Activated T-helper 2 cell treated with anti-CD3 and anti-CD28 coated beads, Interferon-gamma antibody, Interleukin-2, Interleukin-4, amounts not matched to agents 10 μg/mL and 5 μg/mL and 100 μg/mL, durations not matched to agents 14 hours and 24 hours and 36 hours (primary cell): ENCODE data around the gene CPTP. TPM values are rescaled to one million over a fixed set of nuclear protein-coding genes. Genes with fewer than 3 reads are reported as not detected.

Experiments
- DNase-seq: peaks from one replicate; pipeline ENCODE4 v3.0.0; 2021; ENCODE audit warnings: low spot score
- H3K27ac Mint-ChIP-seq: one replicate; pipeline ENCODE4 v1.8.0; 2021; ENCODE audit warnings: mixed read lengths
- H3K27me3 Mint-ChIP-seq: one replicate; pipeline ENCODE4 v1.8.0; 2021; ENCODE audit warnings: low read depth, mixed read lengths
- H3K36me3 Mint-ChIP-seq: one replicate; pipeline ENCODE4 v1.8.0; 2021; ENCODE audit warnings: low read depth, mixed read lengths
- H3K4me1 Mint-ChIP-seq: one replicate; pipeline ENCODE4 v1.8.0; 2021; ENCODE audit warnings: low read depth, mixed read lengths
- H3K4me3 Mint-ChIP-seq: one replicate; pipeline ENCODE4 v1.8.0; 2021; ENCODE audit warnings: low read depth, mild to moderate bottlenecking, moderate library complexity, mixed read lengths
- H3K9me3 Mint-ChIP-seq: one replicate; pipeline ENCODE4 v1.8.0; 2021; ENCODE audit warnings: mixed read lengths
- intact Hi-C: fragments of 100-400 bp; cut with micrococcal nuclease; formaldehyde crosslinking; loops from one replicate; pipeline ENCODE4 v1.15.1; 2023
- total RNA-seq: library from RNA; stranded (reverse); gene quantifications from 2 replicates; pipeline ENCODE4 v1.2.3, GENCODE V29; 2022

The CPTP gene
- total RNA-seq, 1 donor from 2014 or later: 12.1 TPM

GRCh38 chr1:1285611-1286311 is 38.8 kb upstream of the CPTP start:
- no peaks in the 10 kb centered on the region for H3K9me3 Mint-ChIP-seq
- intact Hi-C loops: no loop called here
- H3K4me3 Mint-ChIP-seq: no peak overlapping the region
- no peaks in the 10 kb centered on the region for H3K27me3 Mint-ChIP-seq
- no peak overlapping the region for H3K27ac Mint-ChIP-seq
- peaks cover 1% of the 10 kb centered on the region for H3K4me1 Mint-ChIP-seq
- no peak for DNase-seq
- H3K36me3 Mint-ChIP-seq: no peaks in the 10 kb centered on the region

- intact Hi-C loops: no loop called here
- DNase-seq: no peak
- Mint-ChIP-seq H3K9me3 (no peaks in the 10 kb centered on the region), H3K27me3 (no peaks in the 10 kb centered on the region), H3K4me1 (peaks cover 1% of the 10 kb centered on the region), H3K27ac (no peak overlapping the region), H3K4me3 (no peak overlapping the region), H3K36me3 (no peaks in the 10 kb centered on the region)
Measured at GRCh38 chr1:1286313-1287261, 38.0 kb upstream of the CPTP start.

- H3K27me3 Mint-ChIP-seq: no peaks in the 10 kb centered on the region
- no peaks in the 10 kb centered on the region for H3K9me3 Mint-ChIP-seq
- H3K27ac Mint-ChIP-seq: no peak overlapping the region
- no peak for DNase-seq
- no peak overlapping the region for H3K4me3 Mint-ChIP-seq
- peaks cover 1% of the 10 kb centered on the region for H3K4me1 Mint-ChIP-seq
- intact Hi-C loops: no loop called here
- no peaks in the 10 kb centered on the region for H3K36me3 Mint-ChIP-seq
Measured at GRCh38 chr1:1287288-1288110, 37.1 kb upstream of the CPTP start.

- intact Hi-C loops: loop anchor here (5.0 kb wide), 2 partner anchors 168 to 258 kb away; no protein-coding TSS in a partner anchor
- H3K27me3 Mint-ChIP-seq: no peaks in the 10 kb centered on the region
- peak; percentile 58 for DNase-seq
- no peak overlapping the region for H3K4me3 Mint-ChIP-seq
- no peak overlapping the region for H3K27ac Mint-ChIP-seq
- no peaks in the 10 kb centered on the region for H3K4me1 Mint-ChIP-seq
- no peaks in the 10 kb centered on the region for H3K9me3 Mint-ChIP-seq
- H3K36me3 Mint-ChIP-seq: no peaks in the 10 kb centered on the region
Measured at GRCh38 chr1:1290238-1290731, 34.3 kb upstream of the CPTP start.

GRCh38 chr1:1291023-1291528 is 33.5 kb upstream of the CPTP start:
- intact Hi-C loops: loop anchor here (5.0 kb wide), 2 partner anchors 169 to 259 kb away; no protein-coding TSS in a partner anchor
- no peak for DNase-seq
- H3K36me3 Mint-ChIP-seq: no peaks in the 10 kb centered on the region
- no peak overlapping the region for H3K4me3 Mint-ChIP-seq
- no peaks in the 10 kb centered on the region for H3K9me3 Mint-ChIP-seq
- no peak overlapping the region for H3K27ac Mint-ChIP-seq
- H3K27me3 Mint-ChIP-seq: no peaks in the 10 kb centered on the region
- H3K4me1 Mint-ChIP-seq: no peaks in the 10 kb centered on the region

- DNase-seq: peak; percentile 51
- Mint-ChIP-seq H3K4me3 (no peak overlapping the region), H3K27me3 (no peaks in the 10 kb centered on the region), H3K4me1 (no peaks in the 10 kb centered on the region), H3K36me3 (no peaks in the 10 kb centered on the region), H3K27ac (no peak overlapping the region), H3K9me3 (no peaks in the 10 kb centered on the region)
- intact Hi-C loops: loop anchor here (5.0 kb wide), 2 partner anchors 169 to 259 kb away; no protein-coding TSS in a partner anchor
Measured at GRCh38 chr1:1291548-1292441, 32.8 kb upstream of the CPTP start.

GRCh38 chr1:1292442-1292779 is 32.2 kb upstream of the CPTP start:
- DNase-seq: no peak
- intact Hi-C loops: loop anchor here (5.0 kb wide), 2 partner anchors 170 to 260 kb away; no protein-coding TSS in a partner anchor
- H3K4me1 Mint-ChIP-seq: no peaks in the 10 kb centered on the region
- no peaks in the 10 kb centered on the region for H3K36me3 Mint-ChIP-seq
- H3K27ac Mint-ChIP-seq: no peak overlapping the region
- H3K9me3 Mint-ChIP-seq: no peaks in the 10 kb centered on the region
- H3K27me3 Mint-ChIP-seq: no peaks in the 10 kb centered on the region
- no peak overlapping the region for H3K4me3 Mint-ChIP-seq

GRCh38 chr1:1292851-1293250 is 31.8 kb upstream of the CPTP start:
- Mint-ChIP-seq H3K27me3 (no peaks in the 10 kb centered on the region), H3K4me1 (no peaks in the 10 kb centered on the region), H3K36me3 (no peaks in the 10 kb centered on the region), H3K9me3 (no peaks in the 10 kb centered on the region), H3K4me3 (no peak overlapping the region), H3K27ac (no peak overlapping the region)
- no peak for DNase-seq
- intact Hi-C loops: loop anchor here (5.0 kb wide), 2 partner anchors 171 to 261 kb away; no protein-coding TSS in a partner anchor

- H3K27me3 Mint-ChIP-seq: no peaks in the 10 kb centered on the region
- no peak overlapping the region for H3K4me3 Mint-ChIP-seq
- DNase-seq: no peak
- intact Hi-C loops: loop anchor here (5.0 kb wide), 2 partner anchors 171 to 261 kb away; no protein-coding TSS in a partner anchor
- no peaks in the 10 kb centered on the region for H3K4me1 Mint-ChIP-seq
- H3K27ac Mint-ChIP-seq: no peak overlapping the region
- H3K9me3 Mint-ChIP-seq: no peaks in the 10 kb centered on the region
- no peaks in the 10 kb centered on the region for H3K36me3 Mint-ChIP-seq
Measured at GRCh38 chr1:1293263-1294249, 31.0 kb upstream of the CPTP start.

GRCh38 chr1:1294250-1294890 is 30.2 kb upstream of the CPTP start:
- intact Hi-C loops: loop anchor here (5.0 kb wide), 2 partner anchors 172 to 262 kb away; no protein-coding TSS in a partner anchor
- no peaks in the 10 kb centered on the region for H3K36me3 Mint-ChIP-seq
- H3K9me3 Mint-ChIP-seq: no peaks in the 10 kb centered on the region
- H3K27me3 Mint-ChIP-seq: no peaks in the 10 kb centered on the region
- no peak overlapping the region for H3K27ac Mint-ChIP-seq
- no peak overlapping the region for H3K4me3 Mint-ChIP-seq
- DNase-seq: no peak
- no peaks in the 10 kb centered on the region for H3K4me1 Mint-ChIP-seq
